IMR-90 (cell line): ENCODE data around the gene SHISAL1.

Source experiments
- BHLHE40 ChIP-seq: fragments of 150-350 bp; IDR thresholded peaks from 2 replicates; pipeline ENCODE4 v1.6.1; 2016; ENCODE audit warnings: mild to moderate bottlenecking, low read depth, low read length
- CEBPB ChIP-seq: IDR thresholded peaks from 2 replicates; pipeline ENCODE4 v1.6.1; 2012; ENCODE audit warnings: low read depth, low read length, improper control_type of control experiment
- ELK1 ChIP-seq: fragments of 150-350 bp; IDR thresholded peaks from 2 replicates; pipeline ENCODE4 v1.6.1; 2016; ENCODE audit warnings: low read depth, mild to moderate bottlenecking, low read length, moderate library complexity, borderline replicate concordance
- FOS ChIP-seq: fragments of 150-350 bp; IDR thresholded peaks from 2 replicates; pipeline ENCODE4 v1.6.1; 2016; ENCODE audit warnings: low read depth, low read length
- MXI1 ChIP-seq: IDR thresholded peaks from 2 replicates; pipeline ENCODE4 v1.6.1; 2012; ENCODE audit warnings: low read depth, mild to moderate bottlenecking, low read length, moderate library complexity, borderline replicate concordance
- NFE2L2 ChIP-seq: fragments of 150-350 bp; IDR thresholded peaks from 2 replicates; pipeline ENCODE4 v1.6.1; 2016; ENCODE audit warnings: low read depth, mild to moderate bottlenecking, low read length
- POLR2A ChIP-seq: IDR thresholded peaks from 2 replicates; pipeline ENCODE4 v1.6.1; 2012; ENCODE audit warnings: mild to moderate bottlenecking, low read depth, low read length
- RCOR1 ChIP-seq: IDR thresholded peaks from 2 replicates; pipeline ENCODE4 v1.6.1; 2012; ENCODE audit warnings: mild to moderate bottlenecking, low read length, improper control_type of control experiment; ENCODE audit not compliant: insufficient replicate concordance
- RFX5 ChIP-seq: IDR thresholded peaks from 2 replicates; pipeline ENCODE4 v1.8.0; 2012; ENCODE audit warnings: low read depth, mild to moderate bottlenecking, low read length, moderate library complexity
- SMC3 ChIP-seq: fragments of 150-350 bp; IDR thresholded peaks from 2 replicates; pipeline ENCODE4 v1.6.1; 2016; ENCODE audit warnings: low read depth, mild to moderate bottlenecking, antibody characterized with exemption, low read length, moderate library complexity
- TF ChIP-seq, protein P1 (sequence below): conservative IDR thresholded peaks from 2 replicates; pipeline ENCODE4 v1.5.1; 2012; ENCODE audit warnings: mild to moderate bottlenecking, low read depth, low read length, improper control_type of control experiment

GRCh38 chr22:44358709-44359440 lies 46.1 kb upstream of the SHISAL1 start:
- TF ChIP-seq CEBPB: no peak
- TF ChIP-seq, protein P1, sequence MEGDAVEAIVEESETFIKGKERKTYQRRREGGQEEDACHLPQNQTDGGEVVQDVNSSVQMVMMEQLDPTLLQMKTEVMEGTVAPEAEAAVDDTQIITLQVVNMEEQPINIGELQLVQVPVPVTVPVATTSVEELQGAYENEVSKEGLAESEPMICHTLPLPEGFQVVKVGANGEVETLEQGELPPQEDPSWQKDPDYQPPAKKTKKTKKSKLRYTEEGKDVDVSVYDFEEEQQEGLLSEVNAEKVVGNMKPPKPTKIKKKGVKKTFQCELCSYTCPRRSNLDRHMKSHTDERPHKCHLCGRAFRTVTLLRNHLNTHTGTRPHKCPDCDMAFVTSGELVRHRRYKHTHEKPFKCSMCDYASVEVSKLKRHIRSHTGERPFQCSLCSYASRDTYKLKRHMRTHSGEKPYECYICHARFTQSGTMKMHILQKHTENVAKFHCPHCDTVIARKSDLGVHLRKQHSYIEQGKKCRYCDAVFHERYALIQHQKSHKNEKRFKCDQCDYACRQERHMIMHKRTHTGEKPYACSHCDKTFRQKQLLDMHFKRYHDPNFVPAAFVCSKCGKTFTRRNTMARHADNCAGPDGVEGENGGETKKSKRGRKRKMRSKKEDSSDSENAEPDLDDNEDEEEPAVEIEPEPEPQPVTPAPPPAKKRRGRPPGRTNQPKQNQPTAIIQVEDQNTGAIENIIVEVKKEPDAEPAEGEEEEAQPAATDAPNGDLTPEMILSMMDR: no peak
- TF ChIP-seq MXI1: no peak
- TF ChIP-seq POLR2A: no peak
- no peak for TF ChIP-seq BHLHE40
- TF ChIP-seq NFE2L2: no peak
- no peak for TF ChIP-seq ELK1
- no peak for TF ChIP-seq RCOR1
- no peak for TF ChIP-seq FOS
- TF ChIP-seq RFX5: no peak
- no peak for TF ChIP-seq SMC3
